Suprapubic skin (tissue), 4 donors: ENCODE data around the gene C2orf68. TPM values are rescaled to one million over a fixed set of nuclear protein-coding genes. Genes with fewer than 3 reads are reported as not detected.

Experiments used
- DNase-seq, 2 donors: peaks; one replicate each; pipeline ENCODE4 v3.0.0-alpha.2; 2019; ENCODE audit warnings: low spot score in 2 of 2
- H3K27ac ChIP-seq: fragments of 200-600 bp; sonication (generic); one replicate; pipeline ENCODE4 v1.5.1; 2019
- H3K27me3 ChIP-seq: fragments of 200-600 bp; sonication (generic); one replicate; pipeline ENCODE4 v1.5.1; 2019
- H3K36me3 ChIP-seq: fragments of 200-600 bp; sonication (generic); one replicate; pipeline ENCODE4 v1.5.1; 2019
- H3K4me1 ChIP-seq: fragments of 200-600 bp; sonication (generic); one replicate; pipeline ENCODE4 v1.5.1; 2019
- H3K4me3 ChIP-seq: fragments of 200-600 bp; sonication (generic); one replicate; pipeline ENCODE4 v1.5.1; 2019; ENCODE audit warnings: mild to moderate bottlenecking
- H3K9me3 ChIP-seq: fragments of 200-600 bp; sonication (generic); one replicate; pipeline ENCODE4 v1.5.1; 2019
- CTCF ChIP-seq, 2 donors: fragments of 200-600 bp in 1 of 2; fragments of 450-650 bp in 1 of 2; sonication (generic) in 1 of 2; IDR thresholded peaks; one replicate each; pipeline ENCODE4 v1.5.1; 2016 to 2019; ENCODE audit warnings: antibody characterized with exemption in 2 of 2, mild to moderate bottlenecking in 1 of 2, moderate library complexity in 1 of 2
- EP300 ChIP-seq: sonication (generic); formaldehyde crosslinking; IDR thresholded peaks from one replicate; pipeline ENCODE4 v1.6.1; 2017; ENCODE audit warnings: antibody characterized with exemption
- POLR2A ChIP-seq, 2 donors: fragments of 450-650 bp; IDR thresholded peaks; one replicate each; pipeline ENCODE4 v1.6.1; 2017; ENCODE audit warnings: antibody characterized with exemption in 2 of 2, mild to moderate bottlenecking in 2 of 2, moderate library complexity in 2 of 2
- POLR2AphosphoS5 ChIP-seq, 3 donors: sonication (generic); formaldehyde crosslinking; IDR thresholded peaks; one replicate each; pipeline ENCODE4 v1.6.1; 2017; ENCODE audit warnings: antibody characterized with exemption in 3 of 3
- WGBS: methylation state at CpG from one replicate; pipeline ENCODE4 v1.1.5; 2018; 5-methylcytosine and 5-hydroxymethylcytosine counted together
- total RNA-seq, 4 donors: library from RNA; depleted of rRNA; stranded (reverse); fragments of >200 nt; gene quantifications; one replicate each; pipeline ENCODE4 v1.1.0, GENCODE V29; 2016

The C2orf68 gene
- total RNA-seq, 4 donors from 2014 or later, result 15.8 to 28.1 (median 18.3) TPM

- WGBS, result 86% methylated on average over 2 of the region's 3 CpGs
- no peak for DNase-seq
- Histone ChIP-seq H3K4me1 (peaks cover 51% of the 10 kb centered on the region), H3K27me3 (no peaks in the 10 kb centered on the region), H3K4me3 (no peak overlapping the region), H3K27ac (no peak overlapping the region), H3K36me3 (peaks cover 35% of the 10 kb centered on the region), H3K9me3 (no peaks in the 10 kb centered on the region)
- TF ChIP-seq POLR2A (IDR thresholded peaks at IDR 0.05) (no peak), EP300 (no peak), POLR2AphosphoS5 (IDR thresholded peaks at IDR 0.05) (no peak)
These were observed 11.7 kb downstream of the C2orf68 start for GRCh38 chr2:85600235-85600575.

- Histone ChIP-seq H3K4me1 (peaks cover 50% of the 10 kb centered on the region), H3K27ac (no peak overlapping the region), H3K4me3 (no peak overlapping the region), H3K9me3 (no peaks in the 10 kb centered on the region), H3K36me3 (peaks cover 35% of the 10 kb centered on the region), H3K27me3 (no peaks in the 10 kb centered on the region)
- no peak for DNase-seq
- 71% methylated on average over 10 of the region's 17 CpGs for WGBS
- TF ChIP-seq CTCF (IDR thresholded peaks at IDR 0.05) (no peak), POLR2A (IDR thresholded peaks at IDR 0.05) (no peak), EP300 (no peak), POLR2AphosphoS5 (IDR thresholded peaks at IDR 0.05) (no peak)
These were observed 12.2 kb downstream of the C2orf68 start for GRCh38 chr2:85599468-85600234.

GRCh38 chr2:85598594-85599340, 13.1 kb downstream of the C2orf68 start:
- TF ChIP-seq POLR2AphosphoS5 (IDR thresholded peaks at IDR 0.05), result no peak
- TF ChIP-seq POLR2A (IDR thresholded peaks at IDR 0.05), result no peak
- TF ChIP-seq CTCF (IDR thresholded peaks at IDR 0.05), result no peak
- TF ChIP-seq EP300, result no peak
- Histone ChIP-seq H3K27me3 (no peaks in the 10 kb centered on the region), H3K9me3 (no peaks in the 10 kb centered on the region), H3K27ac (no peak overlapping the region), H3K4me1 (peaks cover 46% of the 10 kb centered on the region), H3K4me3 (no peak overlapping the region), H3K36me3 (peaks cover 35% of the 10 kb centered on the region)
- no peak for DNase-seq
- WGBS, result 80% methylated on average over 14 of the region's 14 CpGs

- Histone ChIP-seq H3K27me3 (no peaks in the 10 kb centered on the region), H3K4me3 (no peak overlapping the region), H3K27ac (no peak overlapping the region), H3K36me3 (peaks cover 35% of the 10 kb centered on the region), H3K4me1 (peaks cover 43% of the 10 kb centered on the region), H3K9me3 (no peaks in the 10 kb centered on the region)
- TF ChIP-seq POLR2AphosphoS5 (IDR thresholded peaks at IDR 0.05) (no peak), POLR2A (IDR thresholded peaks at IDR 0.05) (no peak), EP300 (no peak), CTCF (IDR thresholded peaks at IDR 0.05) (no peak)
- no peak for DNase-seq
- WGBS, result 83% methylated on average over 5 of the region's 5 CpGs
These were observed 14.6 kb downstream of the C2orf68 start for GRCh38 chr2:85597241-85597640.

- H3K27ac ChIP-seq, result peak overlapping the region; percentile 83
- DNase-seq, result no peak
- H3K9me3 ChIP-seq, result no peaks in the 10 kb centered on the region
- WGBS, result 83% methylated on average over 3 of the region's 3 CpGs
- H3K36me3 ChIP-seq, result peaks cover 35% of the 10 kb centered on the region
- peaks cover 43% of the 10 kb centered on the region for H3K4me1 ChIP-seq
- TF ChIP-seq POLR2AphosphoS5 (IDR thresholded peaks at IDR 0.05) (no peak), POLR2A (IDR thresholded peaks at IDR 0.05) (no peak)
- peak overlapping the region; percentile 61 for H3K4me3 ChIP-seq
- no peaks in the 10 kb centered on the region for H3K27me3 ChIP-seq
These were observed 15.3 kb downstream of the C2orf68 start for GRCh38 chr2:85596486-85597143.

GRCh38 chr2:85596026-85596333, 15.9 kb downstream of the C2orf68 start:
- H3K36me3 ChIP-seq, result peaks cover 32% of the 10 kb centered on the region
- no peaks in the 10 kb centered on the region for H3K9me3 ChIP-seq
- no peak for TF ChIP-seq POLR2AphosphoS5 (IDR thresholded peaks at IDR 0.05)
- TF ChIP-seq POLR2A (IDR thresholded peaks at IDR 0.05), result no peak
- no peak for TF ChIP-seq CTCF (IDR thresholded peaks at IDR 0.05)
- TF ChIP-seq EP300, result no peak
- H3K27ac ChIP-seq, result peak overlapping the region; percentile 83
- peak overlapping the region; percentile 61 for H3K4me3 ChIP-seq
- no peak for DNase-seq
- WGBS, result 2% methylated on average over 10 of the region's 10 CpGs
- no peaks in the 10 kb centered on the region for H3K27me3 ChIP-seq
- H3K4me1 ChIP-seq, result peaks cover 43% of the 10 kb centered on the region
